Measurements from ENCODE around the gene C9orf50.
A peak's percentile ranks its signal among the peaks of the same experiment; 100 is the strongest.

Gene C9orf50

DNA sequence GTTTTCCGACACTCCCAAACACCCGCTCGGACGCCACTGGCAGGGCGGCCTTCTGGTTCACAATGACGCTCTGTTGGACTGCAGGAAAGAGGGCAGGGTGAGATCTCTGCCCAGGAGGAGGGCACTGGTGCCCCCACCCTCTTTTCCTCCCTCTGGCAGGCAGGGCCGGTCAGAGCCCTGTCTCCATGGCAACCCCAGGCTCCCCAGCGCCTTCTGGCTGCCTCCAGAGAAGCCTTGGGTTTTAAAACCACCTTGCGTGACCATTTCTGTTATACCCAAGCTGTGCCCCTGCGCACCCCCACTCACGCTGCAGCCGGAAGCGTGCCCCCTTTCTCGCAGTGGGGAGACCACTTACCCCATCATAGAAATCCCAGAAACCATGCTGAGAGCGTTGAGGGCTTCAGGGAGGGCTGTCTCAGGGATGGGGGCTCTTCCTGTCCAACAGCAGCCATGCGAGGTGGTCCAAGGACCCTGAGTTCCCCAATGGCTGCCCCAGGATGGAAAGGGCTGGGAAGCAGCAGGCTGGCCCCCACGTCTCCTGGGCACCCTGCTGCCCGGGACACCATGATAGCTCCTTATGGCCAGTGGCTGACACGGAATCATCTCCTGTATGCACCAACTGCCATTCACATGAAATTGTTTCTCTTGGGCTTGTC lies 7.3 kb downstream of the C9orf50 start:
- H3K9me3 ChIP-seq (ENCODE audit: severe bottlenecking) = no peaks in the 10 kb centered on the region
- no peak overlapping the region for H3K27ac ChIP-seq
- TF ChIP-seq CTCF (IDR thresholded peaks at IDR 0.05; ENCODE audit: low read depth, low read length) = no peak
- no peak overlapping the region for H3K4me3 ChIP-seq (ENCODE audit: low read depth, low read length)
- DNase-seq = peak; percentile 72
- no peaks in the 10 kb centered on the region for H3K27me3 ChIP-seq (ENCODE audit: insufficient read depth, low read depth, severe bottlenecking)
- H3K36me3 ChIP-seq = no peaks in the 10 kb centered on the region

GRCh38 chr9:129612815-129613519 lies 7.9 kb downstream of the C9orf50 start:
- no peak overlapping the region for H3K4me3 ChIP-seq (ENCODE audit: low read depth, low read length)
- no peaks in the 10 kb centered on the region for H3K9me3 ChIP-seq (ENCODE audit: severe bottlenecking)
- H3K27ac ChIP-seq = no peak overlapping the region
- DNase-seq = no peak
- H3K36me3 ChIP-seq = no peaks in the 10 kb centered on the region
- TF ChIP-seq CTCF (IDR thresholded peaks at IDR 0.05; ENCODE audit: low read depth, low read length) = no peak
- no peaks in the 10 kb centered on the region for H3K27me3 ChIP-seq (ENCODE audit: insufficient read depth, low read depth, severe bottlenecking)

DNA sequence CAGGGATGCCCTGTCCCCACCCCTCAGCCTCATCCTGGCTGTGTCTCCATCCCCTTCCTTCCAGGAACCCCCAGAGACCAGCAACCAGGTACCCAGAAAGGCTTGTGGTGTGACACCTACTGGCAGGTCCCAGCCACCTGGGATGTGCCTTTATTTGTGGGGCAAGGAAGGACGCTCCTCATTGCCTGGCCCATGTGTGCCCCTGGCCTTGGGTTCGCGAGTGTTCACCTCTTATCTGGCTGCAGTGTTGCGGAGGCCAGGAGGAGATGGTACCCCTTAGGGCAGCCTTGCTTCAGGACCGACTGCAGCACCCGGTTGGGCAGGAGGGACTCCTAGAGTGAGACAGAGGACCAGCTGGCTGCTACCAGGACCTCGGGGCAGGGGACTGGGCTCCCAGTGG lies 8.8 kb downstream of the C9orf50 start:
- peak; percentile 48; the same call in 1 of the 2 replicates for TF ChIP-seq CTCF (IDR thresholded peaks at IDR 0.05; ENCODE audit: low read depth, low read length)
- Histone ChIP-seq H3K9me3 (ENCODE audit: severe bottlenecking) (no peaks in the 10 kb centered on the region), H3K4me3 (ENCODE audit: low read depth, low read length) (no peak overlapping the region), H3K27me3 (ENCODE audit: insufficient read depth, low read depth, severe bottlenecking) (no peaks in the 10 kb centered on the region), H3K36me3 (no peaks in the 10 kb centered on the region), H3K27ac (no peak overlapping the region)
- DNase-seq = no peak

DNA sequence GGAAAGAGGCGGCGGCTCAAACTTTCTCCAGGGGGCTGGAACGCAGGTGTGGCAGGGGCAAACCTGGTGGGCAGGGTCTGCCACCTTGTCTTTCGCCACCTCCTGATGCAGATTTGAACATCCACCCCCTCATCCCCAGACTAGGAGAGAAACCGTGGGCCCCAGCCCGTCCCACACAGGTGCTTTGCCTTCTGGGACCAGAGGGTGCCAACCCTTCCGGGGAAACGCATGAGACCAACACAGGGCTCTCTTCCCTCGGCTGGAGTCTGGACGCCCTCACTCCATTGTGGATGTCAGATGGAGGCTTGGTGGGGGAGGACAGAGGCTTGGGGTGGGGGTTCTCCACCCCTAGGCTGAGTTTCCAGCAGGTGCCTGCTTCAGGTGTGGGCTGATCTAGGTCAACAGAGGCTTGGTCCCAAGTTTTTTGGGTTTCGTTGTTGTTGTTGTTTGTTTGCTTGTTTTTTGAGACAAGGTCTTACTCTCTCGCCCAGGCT lies 9.5 kb downstream of the C9orf50 start:
- Histone ChIP-seq H3K9me3 (ENCODE audit: severe bottlenecking) (no peaks in the 10 kb centered on the region), H3K27me3 (ENCODE audit: insufficient read depth, low read depth, severe bottlenecking) (no peaks in the 10 kb centered on the region), H3K4me3 (ENCODE audit: low read depth, low read length) (peak overlapping the region; percentile 30; the same call in 1 of the 2 replicates), H3K27ac (no peak overlapping the region), H3K36me3 (no peaks in the 10 kb centered on the region)
- TF ChIP-seq CTCF (IDR thresholded peaks at IDR 0.05; ENCODE audit: low read depth, low read length) = no peak
- DNase-seq = no peak

DNA sequence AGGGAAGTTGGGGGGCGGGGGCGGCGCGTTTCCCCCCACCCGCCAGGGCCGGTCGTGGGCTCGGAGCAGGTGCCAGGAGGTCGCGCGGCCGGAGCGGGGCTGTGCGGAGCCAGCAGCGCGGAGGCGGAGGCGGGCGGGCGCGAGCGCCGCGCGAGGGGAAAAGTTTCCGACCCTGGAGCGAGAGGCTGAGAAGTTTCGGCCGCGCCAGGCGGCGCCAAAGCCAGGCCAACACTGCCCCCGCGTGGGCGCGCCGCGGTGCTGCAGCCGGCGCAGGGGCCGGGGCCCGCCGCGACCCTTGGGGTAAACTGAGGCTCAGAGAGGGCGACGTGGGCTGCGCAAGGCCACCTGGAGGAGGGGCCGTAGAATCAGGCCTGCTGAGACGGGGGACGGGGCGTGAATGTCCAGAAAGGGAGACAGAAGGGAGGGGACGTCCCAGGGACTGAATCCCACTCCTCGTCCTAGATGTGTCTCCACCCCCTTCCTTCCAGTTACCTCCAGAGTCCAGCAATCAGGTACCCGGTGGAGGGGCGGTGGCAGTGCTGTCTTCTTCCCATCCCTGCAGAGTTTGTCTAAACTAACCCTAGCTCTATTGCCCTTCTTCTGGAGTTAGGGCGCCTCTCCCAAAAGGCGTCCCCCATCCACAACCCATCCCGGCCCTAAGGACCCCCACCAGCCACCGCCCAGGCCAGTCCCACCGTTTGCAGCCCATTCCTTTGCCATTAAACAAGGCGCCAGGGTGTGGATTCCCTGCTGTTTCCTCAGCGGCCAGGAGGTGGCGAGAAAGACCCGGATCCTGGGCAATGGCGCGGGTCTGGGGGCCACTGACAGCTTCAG lies 10.2 kb downstream of the C9orf50 start:
- H3K27me3 ChIP-seq (ENCODE audit: insufficient read depth, low read depth, severe bottlenecking) = no peaks in the 10 kb centered on the region
- no peaks in the 10 kb centered on the region for H3K9me3 ChIP-seq (ENCODE audit: severe bottlenecking)
- H3K36me3 ChIP-seq = no peaks in the 10 kb centered on the region
- peak overlapping the region; percentile 46 for H3K4me3 ChIP-seq (ENCODE audit: low read depth, low read length)
- TF ChIP-seq CTCF (IDR thresholded peaks at IDR 0.05; ENCODE audit: low read depth, low read length) = peak; percentile 93
- peak; percentile 87 for DNase-seq
- peak overlapping the region; percentile 61 for H3K27ac ChIP-seq

All from WERI-Rb-1 (cell line).